Keratinocyte (primary cell): Measurements from ENCODE around the gene IQSEC3. TPM values are rescaled to one million over a fixed set of nuclear protein-coding genes. Genes with fewer than 3 reads are reported as not detected.

Source experiments
- DNase-seq: peaks from one replicate; pipeline ENCODE4 v3.0.0-alpha.2; 2011; ENCODE audit warnings: low read depth, missing footprints, low spot score
- FAIRE-seq: peaks from 2 replicates; lab custom pipeline; 2011; peaks lifted over from hg19 to GRCh38; lab: Jason Lieb, UNC
- H2AFZ ChIP-seq: 2 replicates; pipeline ENCODE4 v1.6.0; 2012; ENCODE audit warnings: low read length, control low read depth, inconsistent platforms; ENCODE audit not compliant: control insufficient read depth
- H3K27ac ChIP-seq: 2 replicates; pipeline ENCODE4 v1.5.1; 2011; ENCODE audit warnings: low read length; ENCODE audit not compliant: control insufficient read depth, insufficient read depth
- H3K27me3 ChIP-seq: 3 replicates; pipeline ENCODE4 v1.6.0; 2011; ENCODE audit warnings: low read length; ENCODE audit not compliant: control insufficient read depth, insufficient read depth; ENCODE audit errors: extremely low read depth
- H3K36me3 ChIP-seq, 2 experiments: 2 replicates in 1 of 2; 3 replicates in 1 of 2; pipeline ENCODE4 v1.5.1; 2011; ENCODE audit warnings: low read length in 2 of 2, mild to moderate bottlenecking in 1 of 2; ENCODE audit not compliant: control insufficient read depth in 2 of 2, insufficient read depth in 2 of 2; ENCODE audit errors: extremely low read depth in 1 of 2
- H3K4me1 ChIP-seq: 3 replicates; pipeline ENCODE4 v1.5.1; 2011; ENCODE audit warnings: low read length; ENCODE audit not compliant: control insufficient read depth, insufficient read depth; ENCODE audit errors: extremely low read depth
- H3K4me2 ChIP-seq: 3 replicates; pipeline ENCODE4 v1.6.0; 2011; ENCODE audit warnings: low read depth, low read length; ENCODE audit not compliant: control insufficient read depth, insufficient read depth; ENCODE audit errors: extremely low read depth
- H3K4me3 ChIP-seq, 3 experiments: fragments of 200-600 bp in 1 of 3; sonication (generic) in 1 of 3; 2 replicates in 2 of 3; 3 replicates in 1 of 3; pipeline ENCODE4 v1.5.1; 2011 to 2016; ENCODE audit warnings: low read length in 3 of 3, mild to moderate bottlenecking in 3 of 3, control low read depth in 2 of 3, inconsistent platforms in 1 of 3, low read depth in 1 of 3, mixed read lengths in 1 of 3, mixed run types in 1 of 3, moderate library complexity in 1 of 3; ENCODE audit not compliant: control insufficient read depth in 2 of 3, insufficient read depth in 2 of 3; ENCODE audit errors: extremely low read depth in 1 of 3
- H3K79me2 ChIP-seq: 2 replicates; pipeline ENCODE4 v1.6.0; 2012; ENCODE audit warnings: low read length; ENCODE audit not compliant: control insufficient read depth, insufficient read depth
- H3K9ac ChIP-seq: 3 replicates; pipeline ENCODE4 v1.6.0; 2011; ENCODE audit warnings: low read length; ENCODE audit not compliant: control insufficient read depth, insufficient read depth; ENCODE audit errors: extremely low read depth
- H3K9me1 ChIP-seq: 3 replicates; pipeline ENCODE4 v1.6.0; 2011; ENCODE audit warnings: low read length; ENCODE audit not compliant: control insufficient read depth, insufficient read depth; ENCODE audit errors: extremely low read depth
- H3K9me3 ChIP-seq: 2 replicates; pipeline ENCODE4 v1.5.1; 2012; ENCODE audit warnings: low read depth, low read length; ENCODE audit not compliant: control insufficient read depth
- H4K20me1 ChIP-seq: 3 replicates; pipeline ENCODE4 v1.6.0; 2011; ENCODE audit warnings: low read length; ENCODE audit not compliant: control insufficient read depth, insufficient read depth; ENCODE audit errors: extremely low read depth
- CTCF ChIP-seq, 3 experiments: IDR thresholded peaks in 1 of 3; conservative IDR thresholded peaks in 1 of 3; optimal IDR thresholded peaks in 1 of 3; 2 replicates in 2 of 3; 3 replicates in 1 of 3; pipeline versions ENCODE3 to v1.5.1; 2011; ENCODE audit warnings: low read length in 3 of 3, mild to moderate bottlenecking in 3 of 3, moderate library complexity in 2 of 3, control low read depth in 1 of 3, inconsistent platforms in 1 of 3; ENCODE audit not compliant: insufficient read depth in 2 of 3; ENCODE audit errors: extremely low read depth in 1 of 3
- EZH2 ChIP-seq: IDR thresholded peaks from one replicate; pipeline ENCODE4 v1.6.1; 2012; ENCODE audit warnings: inconsistent platforms, mild to moderate bottlenecking, low read length, moderate library complexity
- dilution Hi-C: fragments of 300-500 bp; cut with MboI; formaldehyde crosslinking; loops from one replicate; pipeline ENCODE4 v1.7.0; 2020; ENCODE audit warnings: low sequenced_read_pairs; ENCODE audit not compliant: extremely low pct_ligation_motif_present
- polyA plus RNA-seq, 5 experiments: library from polyadenylated mRNA; depleted of rRNA in 3 of 5; stranded (reverse) in 3 of 5; stranded (forward) in 1 of 5; unstranded in 1 of 5; fragments of >200 nt; gene quantifications; 1 replicate in 1 of 5; 2 replicates in 3 of 5; 3 replicates in 1 of 5; pipeline versions ENCODE4 v1.2.1 to v1.2.3, GENCODE V29; 2011 to 2012; ENCODE audit warnings: missing spikeins in 2 of 5, low read depth in 1 of 5, low replicate concordance in 1 of 5

IQSEC3 gene
- polyA plus RNA-seq, 1 donor (not counting 4 experiments of a cell fraction or from before 2014, with no cell fraction given) = not detected

DNA sequence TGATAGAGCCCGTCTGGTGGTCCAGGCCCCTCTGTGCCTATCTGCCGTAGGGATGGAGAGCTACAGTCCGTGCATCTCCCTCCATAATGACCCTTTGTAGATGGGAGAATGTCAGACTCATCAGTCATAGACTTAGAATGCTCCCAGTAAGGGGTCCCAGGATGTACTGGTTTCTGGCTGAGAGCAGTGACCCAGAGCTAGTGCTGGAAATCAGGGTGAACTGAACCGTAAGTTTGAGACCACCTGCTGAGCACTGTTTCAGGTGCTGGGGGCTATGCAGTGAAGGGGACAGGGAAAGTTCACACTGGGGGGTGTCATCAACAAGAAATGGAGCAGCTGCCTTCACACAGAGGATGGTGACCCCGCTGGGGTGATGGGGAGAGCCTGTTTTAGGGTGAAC lies 113.3 kb downstream of the IQSEC3 start:
- no peaks in the 10 kb centered on the region for H3K79me2 ChIP-seq
- dilution Hi-C loops = no loop called here
- no peak overlapping the region for H3K9ac ChIP-seq
- DNase-seq = no peak
- no peak for FAIRE-seq
- no peaks in the 10 kb centered on the region for H4K20me1 ChIP-seq
- H3K36me3 ChIP-seq = no peaks in the 10 kb centered on the region
- TF ChIP-seq EZH2 (no peak), CTCF (optimal IDR thresholded peaks at IDR 0.05 in 1 of 3, IDR thresholded peaks at IDR 0.05 in 1 of 3, conservative IDR thresholded peaks at IDR 0.05 in 1 of 3; ENCODE audit: extremely low read depth in 1 of 3, insufficient read depth in 2 of 3, low read length in 3 of 3) (no peak)
- no peak overlapping the region for H3K4me3 ChIP-seq
- no peak overlapping the region for H3K27ac ChIP-seq
- peaks cover 4% of the 10 kb centered on the region for H3K27me3 ChIP-seq
- no peaks in the 10 kb centered on the region for H3K9me1 ChIP-seq
- no peak overlapping the region for H3K4me2 ChIP-seq
- no peak overlapping the region for H2AFZ ChIP-seq
- H3K9me3 ChIP-seq = no peaks in the 10 kb centered on the region
- H3K4me1 ChIP-seq = peaks cover 6% of the 10 kb centered on the region

GRCh38 chr12:180445-180844 lies 113.9 kb downstream of the IQSEC3 start:
- no peak overlapping the region for H3K9ac ChIP-seq
- no peaks in the 10 kb centered on the region for H3K79me2 ChIP-seq
- H3K4me3 ChIP-seq = no peak overlapping the region
- no peak for DNase-seq
- no peak overlapping the region for H2AFZ ChIP-seq
- peaks cover 4% of the 10 kb centered on the region for H3K27me3 ChIP-seq
- H3K9me3 ChIP-seq = no peaks in the 10 kb centered on the region
- H3K9me1 ChIP-seq = no peaks in the 10 kb centered on the region
- no peaks in the 10 kb centered on the region for H4K20me1 ChIP-seq
- no peak for FAIRE-seq
- no peak for TF ChIP-seq EZH2
- TF ChIP-seq CTCF (optimal IDR thresholded peaks at IDR 0.05 in 1 of 3, IDR thresholded peaks at IDR 0.05 in 1 of 3, conservative IDR thresholded peaks at IDR 0.05 in 1 of 3; ENCODE audit: extremely low read depth in 1 of 3, insufficient read depth in 2 of 3, low read length in 3 of 3) = no peak
- H3K36me3 ChIP-seq = no peaks in the 10 kb centered on the region
- H3K27ac ChIP-seq = no peak overlapping the region
- no peak overlapping the region for H3K4me2 ChIP-seq
- dilution Hi-C loops = no loop called here
- H3K4me1 ChIP-seq = peaks cover 6% of the 10 kb centered on the region
